GM12873 (cell line): ENCODE measurements around the gene MYO5C.

Source experiments
- CTCF ChIP-seq: IDR thresholded peaks from 2 replicates; pipeline ENCODE4 v1.5.1; 2012; ENCODE audit warnings: low read depth, mild to moderate bottlenecking, moderate library complexity, low read length, control low read depth; ENCODE audit not compliant: insufficient read depth; ENCODE audit errors: missing control alignments

MYO5C gene

GRCh38 chr15:52337198-52337853, 41.7 kb upstream of the MYO5C start:
- no peak for TF ChIP-seq CTCF

- no peak for TF ChIP-seq CTCF
These were observed 40.9 kb upstream of the MYO5C start for GRCh38 chr15:52336529-52336928.

GRCh38 chr15:52334491-52335160, 39.0 kb upstream of the MYO5C start:
- TF ChIP-seq CTCF: no peak

- TF ChIP-seq CTCF: peak; percentile 76
These were observed 36.1 kb upstream of the MYO5C start for GRCh38 chr15:52331490-52332240.

GRCh38 chr15:52329987-52330386, 34.4 kb upstream of the MYO5C start:
- no peak for TF ChIP-seq CTCF

GRCh38 chr15:52329150-52329549, 33.5 kb upstream of the MYO5C start:
- no peak for TF ChIP-seq CTCF

GRCh38 chr15:52328680-52329079, 33.1 kb upstream of the MYO5C start:
- TF ChIP-seq CTCF: no peak
